GM12878 (cell line): ENCODE results near the gene NUP50. TPM values are rescaled to one million over a fixed set of nuclear protein-coding genes. Genes with fewer than 3 reads are reported as not detected.

Experiments used
- ATAC-seq: fragments of 200-7000 bp; cut with Tn5 transposase; 3 replicates; pipeline ENCODE4 v1.9.1; 2020; ENCODE audit warnings: mild to moderate bottlenecking, moderate library complexity
- BruUV-seq: library from RNA; stranded (reverse); fragments of 400-500 nt; replicated peaks from 2 replicates; lab custom pipeline; 2021; lab: Mats Ljungman, UMichigan
- CTCF ChIA-PET: fragments of 300-600 bp; sonication (Branson Sonifier 250); formaldehyde crosslinking; extraction: SDS; loops from one replicate; lab custom pipeline; 2021; ENCODE audit warnings: inconsistent platforms; lab: Yijun Ruan, JAX
- POLR2A ChIA-PET: fragments of 350-600 bp; formaldehyde crosslinking; extraction: SDS; loops from one replicate; lab custom pipeline; 2021; ENCODE audit warnings: inconsistent platforms; lab: Charles Lee
- RAD21 ChIA-PET: fragments of 300-600 bp; sonication (Branson Sonifier 250); formaldehyde crosslinking; loops from one replicate; lab custom pipeline; 2023; ENCODE audit warnings: antibody characterized with exemption; ENCODE audit not compliant: unreplicated experiment; lab: Charles Lee
- SMC1A ChIA-PET: fragments of 300-600 bp; sonication (Branson Sonifier 250); formaldehyde crosslinking; loops from one replicate; lab custom pipeline; 2023; ENCODE audit not compliant: unreplicated experiment, uncharacterized antibody; lab: Charles Lee
- DNase-seq: peaks from one replicate; pipeline ENCODE4 v3.0.0-alpha.2; 2011; ENCODE audit warnings: low read depth, low spot score
- FAIRE-seq: peaks from 3 replicates; lab custom pipeline; 2011; peaks lifted over from hg19 to GRCh38; lab: Jason Lieb, UNC
- H2AFZ ChIP-seq: 2 replicates; pipeline ENCODE4 v1.6.0; 2011; ENCODE audit warnings: low read depth, low read length, control low read depth; ENCODE audit not compliant: control insufficient read depth
- H3K27ac ChIP-seq: 2 replicates; pipeline ENCODE4 v1.5.1; 2011; ENCODE audit warnings: control low read depth; ENCODE audit not compliant: control insufficient read depth, insufficient read depth
- H3K27me3 ChIP-seq, 2 experiments: replicated peaks in 1 of 2; 2 replicates each; pipeline versions ENCODE4 v1.6.0 to v1.6.1; 2011; ENCODE audit warnings: low read length in 1 of 2; ENCODE audit not compliant: control insufficient read depth in 2 of 2, insufficient read depth in 2 of 2
- H3K36me3 ChIP-seq, 2 experiments: 2 replicates each; pipeline ENCODE4 v1.5.1; 2011; ENCODE audit warnings: low read length in 1 of 2; ENCODE audit not compliant: control insufficient read depth in 2 of 2, insufficient read depth in 2 of 2
- H3K4me1 ChIP-seq: 2 replicates; pipeline ENCODE4 v1.6.1; 2011; ENCODE audit warnings: mild to moderate bottlenecking, low read length, moderate library complexity, mixed read lengths; ENCODE audit not compliant: control insufficient read depth, insufficient read depth
- H3K4me2 ChIP-seq: 2 replicates; pipeline ENCODE4 v1.6.0; 2011; ENCODE audit warnings: control low read depth; ENCODE audit not compliant: control insufficient read depth, insufficient read depth
- H3K4me3 ChIP-seq: fragments of 200-600 bp; sonication (generic); 2 replicates; pipeline ENCODE4 v1.5.1; 2016
- H3K79me2 ChIP-seq: 2 replicates; pipeline ENCODE4 v1.6.0; 2011; ENCODE audit warnings: low read length; ENCODE audit not compliant: control insufficient read depth, insufficient read depth
- H3K9ac ChIP-seq: 2 replicates; pipeline ENCODE4 v1.8.0; 2011; ENCODE audit warnings: low read length, control low read depth, mixed read lengths; ENCODE audit not compliant: control insufficient read depth, insufficient read depth
- H3K9me3 ChIP-seq: replicated peaks from 3 replicates; pipeline ENCODE4 v1.5.1; 2011; ENCODE audit warnings: mild to moderate bottlenecking, low read length; ENCODE audit not compliant: control insufficient read depth, insufficient read depth
- H4K20me1 ChIP-seq: 2 replicates; pipeline ENCODE4 v1.6.0; 2011; ENCODE audit not compliant: control insufficient read depth, insufficient read depth
- ATF2 ChIP-seq: IDR thresholded peaks from 2 replicates; pipeline ENCODE4 v1.6.1; 2012; ENCODE audit warnings: low read length, inconsistent platforms
- E2F4 ChIP-seq: IDR thresholded peaks from 2 replicates; pipeline ENCODE4 v1.6.1; 2012; ENCODE audit warnings: low read depth, low read length, improper control_type of control experiment
- E4F1 ChIP-seq: fragments of 450-650 bp; IDR thresholded peaks from 2 replicates; pipeline ENCODE4 v1.6.1; 2018; ENCODE audit warnings: borderline replicate concordance, mild to moderate bottlenecking; ENCODE audit not compliant: partially characterized antibody
- HDAC6 ChIP-seq: fragments of 200-600 bp; sonication (generic); IDR thresholded peaks from one replicate; pipeline ENCODE4 v1.8.0; 2017; ENCODE audit warnings: antibody characterized with exemption; ENCODE audit not compliant: unreplicated experiment
- PBX3 ChIP-seq: IDR thresholded peaks from 2 replicates; pipeline ENCODE4 v1.6.1; 2011; ENCODE audit warnings: mild to moderate bottlenecking, low read depth, low read length, moderate library complexity; ENCODE audit not compliant: insufficient replicate concordance
- POLR2AphosphoS2 ChIP-seq: IDR thresholded peaks from 2 replicates; pipeline ENCODE4 v1.6.1; 2011; ENCODE audit warnings: low read depth, mild to moderate bottlenecking, low read length, improper control_type of control experiment, moderate library complexity
- RAD51 ChIP-seq: fragments of 450-650 bp; IDR thresholded peaks from 2 replicates; pipeline ENCODE4 v1.6.1; 2016; ENCODE audit warnings: moderate library complexity, mild to moderate bottlenecking, inconsistent platforms
- REST ChIP-seq: IDR thresholded peaks from 2 replicates; pipeline ENCODE4 v1.6.1; 2012; ENCODE audit warnings: mild to moderate bottlenecking, low read depth, low read length
- SRF ChIP-seq, 2 experiments: IDR thresholded peaks; 2 replicates each; pipeline ENCODE4 v1.6.1; 2011; ENCODE audit warnings: low read depth in 2 of 2, low read length in 2 of 2, mild to moderate bottlenecking in 1 of 2, moderate library complexity in 1 of 2
- YBX1 ChIP-seq: fragments of 450-650 bp; IDR thresholded peaks from 2 replicates; pipeline ENCODE4 v1.6.1; 2016; ENCODE audit warnings: antibody characterized with exemption
- WGBS: methylation state at CpG from one replicate; pipeline ENCODE4 v1.1.6; 2016; ENCODE audit warnings: low lambda C conversion rate; ENCODE audit not compliant: insufficient replicate concordance, insufficient coverage; ENCODE audit errors: missing lambda C conversion rate; 5-methylcytosine and 5-hydroxymethylcytosine counted together
- in situ Hi-C: fragments of 300-500 bp; cut with MboI; formaldehyde crosslinking; loops from 9 replicates; pipeline ENCODE4 v1.14.3; 2018; ENCODE audit warnings: mixed read lengths
- intact Hi-C: fragments of 100-400 bp; cut with micrococcal nuclease; formaldehyde crosslinking; loops from one replicate; pipeline ENCODE4 v1.14.2; 2022; ENCODE audit not compliant: unreplicated experiment
- polyA plus RNA-seq, 11 experiments: library from polyadenylated mRNA; depleted of rRNA in 4 of 11; unstranded in 6 of 11; stranded (reverse) in 5 of 11; fragments of >200 nt; fragmentation: Nextera tagmentation in 4 of 11; fragmentation: Illumina TruSeq in 1 of 11; extraction: Ambion mirVana in 4 of 11; extraction: Trizol in 1 of 11; gene quantifications; 1 replicate in 1 of 11; 2 replicates in 10 of 11; pipeline versions ENCODE4 v1.2.1 to v1.2.3, GENCODE V29; 2011 to 2016; ENCODE audit warnings: inconsistent platforms in 2 of 11, missing spikeins in 2 of 11, low read depth in 1 of 11
- total RNA-seq, 4 experiments: library from RNA; depleted of rRNA in 3 of 4; stranded (reverse); fragments of >200 nt in 3 of 4; fragmentation: Illumina TruSeq in 1 of 4; extraction: Trizol in 1 of 4; gene quantifications; 2 replicates each; pipeline versions ENCODE4 v1.2.1 to v1.2.3, GENCODE V29; 2013 to 2021

Gene NUP50
- total and polyA plus RNA-seq, 10 of the 15 experiments (the other 5 are each of a cell fraction or from before 2014, with no cell fraction given), result 36.8 to 125 (median 78.8) TPM

GRCh38 chr22:45224988-45225731, 61.4 kb downstream of the NUP50 start:
- BruUV-seq, result no TSS peak
- RAD21 ChIA-PET, result no interaction called here
- Histone ChIP-seq H3K4me1 (peaks cover 15% of the 10 kb centered on the region), H3K4me2 (no peak overlapping the region), H2AFZ (no peak overlapping the region), H3K79me2 (peaks cover 37% of the 10 kb centered on the region), H3K27me3 (no peaks in the 10 kb centered on the region), H4K20me1 (no peaks in the 10 kb centered on the region), H3K4me3 (no peak overlapping the region), H3K27ac (no peak overlapping the region), H3K9me3 (no peaks in the 10 kb centered on the region), H3K36me3 (peaks cover 0 to 1% of the 10 kb centered on the region in 2 experiments; a peak in 1 of 4 replicates), H3K9ac (no peak overlapping the region)
- no peak for TF ChIP-seq REST
- TF ChIP-seq YBX1, result no peak
- TF ChIP-seq POLR2AphosphoS2, result no peak
- TF ChIP-seq E4F1, result no peak
- no peak for TF ChIP-seq HDAC6
- TF ChIP-seq SRF (IDR thresholded peaks at IDR 0.05; ENCODE audit: low read depth in 2 of 2, low read length in 2 of 2), result no peak
- no peak for TF ChIP-seq ATF2
- TF ChIP-seq RAD51, result no peak
- TF ChIP-seq E2F4, result no peak
- no peak for TF ChIP-seq PBX3
- CTCF ChIA-PET, result interaction anchor here (0.8 kb wide), 1 partner anchor 17 kb away, joined by 3 read pairs; no protein-coding TSS in a partner anchor
- DNase-seq, result no peak
- FAIRE-seq, result no peak
- SMC1A ChIA-PET, result no interaction called here
- in situ Hi-C loops, result no loop called here
- POLR2A ChIA-PET, result no interaction called here
- no peak for ATAC-seq
- intact Hi-C loops, result no loop called here
- 86% methylated on average over 18 of the region's 19 CpGs for WGBS
